ENCODE measurements around the gene UNC5B.

- TF ChIP-seq CTCF (IDR thresholded peaks at IDR 0.05): no peak
- no peak for TF ChIP-seq POLR2A (IDR thresholded peaks at IDR 0.05)
Observed at GRCh38 chr10:71265201-71265575, 52.8 kb downstream of the UNC5B start.
